GM19328 (cell line): ENCODE results near the gene ATG4C.
A peak's percentile ranks its signal among the peaks of the same experiment; 100 is the strongest.
"Not testable (repeated sequence)": the region's sequence is repeated elsewhere in the genome, so short reads cannot be mapped to it uniquely, and the experiment has no call there.

Experiments
- ATAC-seq: cut with Tn5 transposase; IDR thresholded peaks from one replicate; pipeline ENCODE4 v1.9.1; 2021; ENCODE audit warnings: mild to moderate bottlenecking, moderate library complexity; ENCODE audit not compliant: unreplicated experiment

ATG4C gene, protein sequence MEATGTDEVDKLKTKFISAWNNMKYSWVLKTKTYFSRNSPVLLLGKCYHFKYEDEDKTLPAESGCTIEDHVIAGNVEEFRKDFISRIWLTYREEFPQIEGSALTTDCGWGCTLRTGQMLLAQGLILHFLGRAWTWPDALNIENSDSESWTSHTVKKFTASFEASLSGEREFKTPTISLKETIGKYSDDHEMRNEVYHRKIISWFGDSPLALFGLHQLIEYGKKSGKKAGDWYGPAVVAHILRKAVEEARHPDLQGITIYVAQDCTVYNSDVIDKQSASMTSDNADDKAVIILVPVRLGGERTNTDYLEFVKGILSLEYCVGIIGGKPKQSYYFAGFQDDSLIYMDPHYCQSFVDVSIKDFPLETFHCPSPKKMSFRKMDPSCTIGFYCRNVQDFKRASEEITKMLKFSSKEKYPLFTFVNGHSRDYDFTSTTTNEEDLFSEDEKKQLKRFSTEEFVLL

DNA sequence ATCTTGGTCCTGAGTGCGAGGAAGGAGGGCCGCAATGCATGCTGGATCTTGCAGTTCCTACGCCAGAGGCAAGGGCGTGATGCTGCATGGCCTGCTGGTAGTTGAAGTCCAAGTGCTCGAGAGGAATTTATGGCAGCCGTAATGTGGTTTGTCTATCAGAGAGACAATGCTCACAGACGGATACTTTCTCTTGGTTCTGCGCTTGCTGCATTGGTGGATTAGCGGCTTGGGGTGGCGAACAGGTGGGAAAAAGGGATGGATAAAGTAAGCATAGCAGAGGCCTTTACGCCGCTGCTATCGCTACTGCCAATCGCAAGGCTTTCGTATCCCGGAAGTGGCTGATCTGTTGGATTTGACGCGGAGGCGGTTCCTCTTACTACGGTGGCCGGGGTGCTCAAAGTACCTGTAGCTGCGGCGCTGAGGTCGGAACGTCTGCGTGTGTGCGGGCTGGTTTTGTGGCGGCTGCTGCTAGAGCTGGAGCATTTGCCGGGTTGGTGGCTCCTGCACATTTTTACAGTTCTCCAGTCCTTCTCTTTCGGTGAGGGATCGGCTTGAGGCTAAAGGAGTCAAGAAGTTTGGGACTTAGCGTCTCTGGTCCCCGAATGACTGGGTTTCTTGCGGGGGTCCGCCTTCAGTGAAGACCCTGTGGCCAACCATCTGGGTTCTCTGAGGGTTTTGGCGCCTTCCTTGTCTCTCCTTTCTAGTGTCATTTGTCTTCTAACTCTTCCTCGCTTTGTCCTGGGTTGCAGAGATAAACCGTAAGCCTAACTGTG, at the start of gene ATG4C:
Gene ATG4C, plus strand, starts transcription at position 397 of the 773 bp plus-strand sequence. CDS start 19,655 bp downstream, outside the sequence.
- ATAC-seq = peak; percentile 84

DNA sequence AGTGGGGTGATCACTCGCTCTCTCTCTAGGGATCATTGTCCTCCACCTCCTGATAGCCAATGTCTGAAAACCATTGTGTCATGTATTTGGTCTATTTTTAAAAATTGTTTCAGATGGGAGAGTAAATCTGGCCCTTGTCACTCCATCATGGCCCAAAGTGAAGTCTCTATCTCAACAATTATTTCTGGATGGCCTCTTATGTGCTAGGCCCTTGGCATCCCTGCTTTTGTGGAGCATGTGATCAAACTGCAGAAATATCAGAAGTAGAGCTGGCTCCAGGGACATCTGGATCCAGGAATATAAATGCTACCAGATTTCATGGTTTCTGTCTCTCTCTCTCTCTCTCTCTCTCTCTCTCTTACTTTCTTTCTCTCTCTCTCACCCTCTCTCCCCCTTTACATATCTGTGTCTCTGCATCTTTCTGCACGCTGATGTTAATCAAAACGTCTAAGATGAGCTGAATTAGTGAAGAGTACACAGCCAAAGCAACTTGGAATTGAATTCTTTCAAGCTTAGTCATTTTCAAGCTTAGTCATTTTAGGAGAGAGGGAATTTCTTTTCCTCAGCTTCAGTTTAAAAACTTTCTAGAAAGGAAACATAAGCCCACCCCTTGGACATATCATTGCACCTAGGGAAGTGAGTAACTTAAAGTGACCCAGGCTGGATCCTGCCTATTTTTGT, 48.3 kb upstream of the ATG4C start:
- ATAC-seq = no peak

DNA sequence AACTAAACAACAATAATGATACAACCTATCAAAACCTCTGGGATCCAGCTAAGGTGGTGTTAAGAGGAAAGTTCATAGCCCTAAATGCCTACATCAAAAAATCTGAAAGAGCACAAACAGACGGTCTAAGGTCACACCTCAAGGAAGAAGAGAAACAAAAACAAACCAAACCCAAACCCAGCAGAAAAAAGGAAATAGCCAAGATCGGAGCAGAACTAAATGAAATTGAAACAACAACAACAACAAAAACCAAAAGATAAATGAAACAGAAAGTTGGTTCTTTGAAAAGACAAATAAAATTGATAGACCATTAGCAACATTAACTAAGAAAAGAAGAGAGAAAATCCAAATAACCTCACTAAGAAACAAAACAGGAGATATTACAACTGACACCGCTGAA, 43.2 kb upstream of the ATG4C start:
- not testable (repeated sequence) for ATAC-seq

DNA sequence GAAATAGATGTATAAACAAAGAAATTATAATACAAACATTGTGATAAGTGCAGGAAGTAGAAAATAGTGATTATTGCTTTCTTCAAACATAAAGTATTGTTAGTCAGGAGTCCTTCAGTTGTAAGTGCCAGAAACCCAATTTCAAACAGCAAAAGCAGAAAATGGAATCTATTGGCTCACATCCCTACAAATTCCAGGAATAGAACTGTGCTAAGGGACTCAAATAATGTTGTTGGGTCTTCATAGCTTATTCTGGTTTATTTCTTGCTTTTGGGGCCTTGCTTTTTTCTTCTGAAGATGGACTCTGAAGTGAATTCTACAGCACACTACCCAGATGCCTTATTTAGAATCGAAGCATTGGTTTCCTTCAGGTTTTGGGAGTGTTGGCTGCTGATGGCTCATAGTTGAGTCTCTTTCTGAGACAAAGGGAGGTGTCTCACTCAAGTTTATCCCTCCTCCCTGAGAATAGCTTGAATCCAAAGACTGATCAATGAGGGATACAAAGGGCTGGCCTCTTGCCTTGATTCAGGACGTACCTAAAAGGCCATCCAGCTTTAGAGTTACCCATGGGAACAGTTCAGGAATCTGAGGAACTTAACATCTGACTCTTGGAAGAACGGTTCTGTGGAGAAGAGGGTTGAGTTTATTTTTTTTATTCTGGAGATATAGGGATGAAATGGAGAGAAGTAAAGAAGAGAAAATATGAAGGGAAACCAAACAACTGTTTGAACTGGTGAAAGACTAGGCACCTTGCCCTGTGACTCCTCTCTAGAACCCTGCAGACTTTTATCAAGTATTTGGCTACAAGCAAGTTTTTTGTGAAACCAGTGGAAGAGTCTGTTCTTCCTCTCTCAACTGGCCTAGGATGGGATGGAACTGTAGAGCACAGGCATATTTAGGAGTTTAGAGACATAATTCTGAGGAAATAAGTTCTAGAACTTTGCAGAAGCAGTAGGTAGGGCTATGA, 39.0 kb upstream of the ATG4C start:
- ATAC-seq = no peak

DNA sequence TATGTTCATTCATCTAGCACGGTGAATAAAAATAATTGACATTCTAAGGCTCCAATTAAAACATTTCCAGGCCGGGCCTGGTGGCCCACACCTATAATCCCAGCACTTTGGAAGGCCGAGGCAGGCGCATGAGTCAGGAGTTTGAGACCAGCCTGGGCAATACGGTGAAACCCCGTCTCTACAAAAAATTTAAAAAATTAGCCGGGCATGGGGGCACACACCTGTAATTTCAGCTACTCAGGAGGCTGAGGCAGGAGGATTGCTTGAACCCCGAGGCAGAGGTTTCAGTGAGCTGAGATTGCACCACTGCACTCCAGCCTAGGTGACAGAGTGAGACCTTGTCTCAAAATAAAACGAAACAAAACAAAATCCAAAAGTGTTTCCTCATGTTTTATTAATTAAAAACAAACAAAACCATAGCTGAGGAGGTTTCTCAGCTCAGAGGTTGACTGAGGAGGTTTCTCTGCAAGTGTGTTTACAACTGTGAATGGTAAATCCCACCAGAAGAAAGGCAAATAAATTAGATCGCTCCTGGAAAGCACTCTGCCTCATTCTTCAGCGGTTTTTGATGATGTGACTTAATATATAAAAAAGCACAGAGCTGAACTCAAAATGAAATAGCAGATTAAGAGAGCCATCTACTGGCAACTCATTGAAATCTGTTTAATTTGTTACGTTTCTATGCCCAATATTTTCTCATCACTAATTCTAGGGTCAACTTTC, 37.7 kb upstream of the ATG4C start:
- no peak for ATAC-seq

DNA sequence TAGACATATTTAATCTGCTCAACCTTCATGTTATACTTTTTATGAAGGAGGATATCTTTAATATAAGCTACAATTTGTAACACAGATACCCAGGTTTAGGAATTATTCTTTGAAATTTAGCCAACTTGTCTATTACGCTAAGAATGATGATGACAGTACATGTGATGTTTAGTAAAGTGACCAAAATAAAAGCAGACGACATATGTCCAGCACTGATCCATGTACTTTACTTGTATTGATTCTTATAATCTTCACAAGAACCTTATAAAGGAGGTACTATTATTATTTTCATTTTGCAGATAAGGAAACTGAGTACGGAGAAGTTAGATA, 37.2 kb upstream of the ATG4C start:
- no peak for ATAC-seq

DNA sequence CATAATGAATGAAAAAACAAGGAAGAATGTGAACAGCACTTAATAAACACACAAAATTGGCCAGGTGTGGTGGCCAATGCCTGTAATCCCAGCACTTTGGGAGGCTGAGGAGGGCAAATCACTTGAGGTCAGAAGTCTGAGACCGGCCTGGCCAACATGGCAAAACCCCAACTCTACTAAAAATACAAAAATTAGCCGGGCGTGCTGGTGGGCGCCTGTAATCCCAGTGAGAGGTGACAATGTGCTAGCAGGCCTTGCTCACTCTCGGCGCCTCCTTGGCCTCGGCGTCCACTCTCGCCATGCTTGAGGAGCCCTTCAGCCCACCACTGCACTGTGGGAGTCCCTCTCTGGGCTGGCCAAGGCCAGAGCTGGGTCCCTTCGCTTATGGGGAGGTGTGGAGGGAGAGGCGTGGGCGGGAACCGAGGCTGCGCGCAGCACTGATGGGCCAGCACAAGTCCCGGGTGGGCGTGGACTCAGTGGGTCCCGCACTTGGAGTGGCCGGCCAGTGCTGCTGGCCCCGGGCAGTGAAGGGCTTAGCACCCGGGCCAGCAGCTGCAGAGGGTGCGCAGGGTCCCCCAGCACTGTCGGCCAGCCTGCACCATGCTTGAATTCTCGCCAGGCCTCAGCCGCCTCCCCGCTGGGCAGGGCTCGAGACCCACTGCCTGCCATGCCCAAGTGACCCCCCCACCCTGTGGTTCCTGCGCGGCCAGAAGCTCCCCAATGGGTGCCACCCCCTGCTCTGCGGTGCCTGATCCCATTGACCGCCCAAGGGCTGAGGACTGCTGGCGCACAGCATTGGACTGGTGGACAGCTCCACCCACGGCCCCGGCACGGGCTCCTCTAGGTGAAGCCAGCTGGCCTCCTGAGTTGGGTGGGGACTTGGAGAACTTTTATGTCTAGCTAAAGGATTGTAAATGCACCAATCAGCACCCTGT, 30.6 kb upstream of the ATG4C start:
- no peak for ATAC-seq

DNA sequence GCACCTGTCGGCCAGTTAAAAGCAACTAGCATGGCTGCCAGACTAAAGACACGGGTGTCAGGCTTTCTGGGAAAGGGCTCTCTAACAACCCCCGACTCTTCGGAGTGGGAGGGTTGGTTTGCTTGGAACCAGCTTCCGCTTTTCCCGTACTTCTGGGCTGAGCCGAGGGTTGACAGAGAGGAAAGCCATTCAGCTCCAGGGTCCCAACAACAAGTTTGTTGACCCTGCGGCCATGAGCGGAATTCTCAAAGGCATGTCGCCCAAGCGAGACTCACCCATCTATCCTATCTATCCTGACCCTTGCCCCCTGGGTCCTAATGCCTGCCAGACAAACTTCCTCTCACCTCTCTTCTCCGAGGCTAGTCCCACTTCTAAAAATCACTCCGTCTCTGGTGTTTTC, 29.0 kb upstream of the ATG4C start:
- ATAC-seq = not testable (repeated sequence)

DNA sequence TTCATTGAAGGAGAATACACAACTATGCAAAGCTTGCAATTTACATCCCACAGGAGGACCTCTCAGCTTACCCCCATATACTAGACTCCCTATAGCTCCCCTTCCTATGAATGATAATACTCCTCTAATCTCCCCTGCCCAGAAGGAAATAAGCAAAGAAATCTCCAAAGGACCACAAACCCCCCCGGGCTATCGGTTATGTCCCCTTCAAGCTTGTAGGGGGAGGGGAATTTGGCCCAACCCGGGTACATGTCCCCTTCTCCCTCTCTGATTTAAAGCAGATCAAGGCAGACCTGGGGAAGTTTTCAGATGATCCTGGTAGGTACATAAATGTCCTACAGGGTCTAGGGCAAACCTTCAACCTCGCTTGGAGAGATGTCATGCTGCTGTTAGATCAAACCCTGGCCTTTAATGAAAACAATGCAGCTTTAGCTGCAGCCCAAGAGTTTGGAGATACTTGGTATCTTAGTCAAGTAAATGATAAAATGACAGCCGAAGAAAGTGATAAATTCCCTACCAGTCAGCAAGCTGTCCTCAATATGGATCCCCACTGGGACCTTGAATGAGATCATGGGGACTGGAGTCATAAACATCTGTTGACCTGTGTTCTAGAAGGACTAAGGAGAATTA, 27.6 kb upstream of the ATG4C start:
- ATAC-seq = not testable (repeated sequence)

DNA sequence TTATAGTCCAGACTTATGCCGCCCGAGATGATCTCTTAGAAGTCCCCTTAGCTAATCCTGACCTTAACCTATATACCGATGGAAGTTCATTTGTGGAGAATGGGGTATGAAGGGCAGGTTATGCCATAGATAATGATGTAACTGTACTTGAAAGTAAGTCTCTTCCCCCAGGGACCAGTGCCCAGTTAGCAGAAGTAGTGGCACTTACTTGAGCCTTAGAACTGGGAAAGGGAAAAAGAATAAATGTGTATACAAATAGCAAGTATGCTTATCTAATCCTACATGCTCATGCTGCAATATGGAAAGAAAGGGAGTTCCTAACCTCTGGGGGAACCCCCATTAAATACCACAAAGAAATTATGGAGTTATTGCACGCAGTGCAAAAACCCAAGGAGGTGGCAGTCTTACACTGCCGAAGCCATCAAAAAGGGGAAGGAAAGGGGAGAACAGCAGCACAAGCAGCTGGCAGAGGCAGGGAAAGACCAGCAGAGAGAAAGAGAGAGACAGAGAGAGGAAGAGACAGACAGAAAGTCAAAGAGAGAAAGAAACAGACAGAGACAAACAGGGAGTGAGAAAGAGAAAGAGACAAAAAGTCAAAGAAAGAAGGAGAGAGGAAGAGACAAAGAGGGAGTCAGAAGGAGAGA, 24.6 kb upstream of the ATG4C start:
- not testable (repeated sequence) for ATAC-seq

DNA sequence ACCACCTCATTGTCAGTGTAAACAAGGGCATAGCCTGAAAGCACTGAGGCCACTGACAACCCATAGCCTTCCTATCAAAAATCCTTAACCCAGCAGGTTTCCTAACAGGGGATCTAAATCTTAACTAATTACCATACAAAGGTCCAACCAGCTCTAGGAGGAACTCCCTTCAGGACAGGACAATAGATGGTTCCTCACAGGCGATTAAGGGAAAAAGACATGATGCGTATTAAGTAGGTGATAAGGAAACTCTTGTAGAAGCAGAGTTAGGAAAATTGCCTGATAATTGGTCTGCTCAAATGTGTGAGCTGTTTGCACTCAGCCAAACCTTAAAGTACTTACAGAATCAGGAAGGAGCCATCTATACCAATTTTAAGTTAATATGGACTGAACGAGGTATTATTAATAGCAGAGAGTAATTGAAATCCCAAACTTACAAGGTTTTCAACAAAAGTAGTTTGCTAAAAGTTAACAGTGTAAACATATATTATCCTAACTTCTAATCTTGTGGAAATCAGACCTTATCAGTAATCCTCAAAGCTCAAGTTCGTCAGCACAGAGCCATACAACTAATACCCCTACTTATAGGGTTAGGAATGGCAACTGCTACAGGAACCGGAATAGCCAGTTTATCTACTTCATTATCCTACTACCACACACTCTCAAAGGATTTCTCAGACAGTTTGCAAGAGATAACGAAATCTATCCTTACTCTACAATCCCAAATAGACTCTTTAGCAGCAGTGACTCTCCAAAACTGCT, 23.7 kb upstream of the ATG4C start:
- ATAC-seq = not testable (repeated sequence)

DNA sequence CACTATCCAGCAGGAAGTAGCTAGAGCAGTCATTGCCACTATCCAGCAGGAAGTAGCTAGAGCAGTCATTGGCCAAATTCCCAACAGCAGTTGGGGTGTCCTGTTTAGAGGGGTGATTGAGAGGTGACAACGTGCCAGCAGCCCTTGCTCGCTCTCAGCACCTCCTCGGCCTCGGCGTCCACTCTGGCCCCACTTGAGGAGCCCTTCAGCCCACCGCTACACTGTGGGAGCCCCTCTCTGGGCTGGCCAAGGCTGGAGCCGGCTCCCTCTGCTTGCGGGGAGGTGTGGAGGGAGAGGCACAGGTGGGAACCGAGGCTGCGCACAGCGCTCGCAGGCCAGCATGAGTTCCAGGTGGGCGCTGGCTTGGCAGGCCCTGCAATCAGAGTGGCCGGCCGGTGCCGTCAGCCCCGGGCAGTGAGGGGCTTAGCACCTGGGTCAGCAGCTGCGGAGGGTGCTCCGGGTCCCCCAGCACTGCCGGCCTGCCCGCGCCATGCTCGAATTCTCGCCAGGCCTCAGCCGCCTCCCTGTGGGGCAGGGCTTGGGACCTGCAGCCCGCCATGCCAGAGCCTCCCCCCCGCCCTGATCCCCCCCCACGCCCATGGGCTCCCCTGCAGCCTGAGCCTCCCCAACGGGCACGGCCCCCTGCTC, 22.6 kb upstream of the ATG4C start:
- ATAC-seq = not testable (repeated sequence)

DNA sequence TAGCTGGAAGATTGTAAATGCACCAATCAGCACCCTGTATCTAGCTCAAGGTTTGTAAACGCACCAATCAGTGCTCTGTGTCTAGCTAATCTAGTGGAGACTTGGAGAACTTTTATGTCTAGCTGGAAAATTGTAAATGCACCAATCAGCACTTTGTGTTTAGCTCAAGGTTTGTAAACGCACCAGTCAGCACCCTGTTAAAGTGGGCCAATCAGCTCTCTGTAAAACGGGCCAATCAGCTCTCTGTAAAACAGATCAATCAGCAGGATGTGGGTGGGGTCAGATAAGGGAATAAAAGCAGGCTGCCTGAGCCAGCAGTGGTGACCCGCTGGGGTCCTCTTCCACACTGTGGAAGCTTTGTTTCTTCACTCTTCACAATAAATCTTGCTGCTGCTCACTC, 21.9 kb upstream of the ATG4C start:
- ATAC-seq = not testable (repeated sequence)

DNA sequence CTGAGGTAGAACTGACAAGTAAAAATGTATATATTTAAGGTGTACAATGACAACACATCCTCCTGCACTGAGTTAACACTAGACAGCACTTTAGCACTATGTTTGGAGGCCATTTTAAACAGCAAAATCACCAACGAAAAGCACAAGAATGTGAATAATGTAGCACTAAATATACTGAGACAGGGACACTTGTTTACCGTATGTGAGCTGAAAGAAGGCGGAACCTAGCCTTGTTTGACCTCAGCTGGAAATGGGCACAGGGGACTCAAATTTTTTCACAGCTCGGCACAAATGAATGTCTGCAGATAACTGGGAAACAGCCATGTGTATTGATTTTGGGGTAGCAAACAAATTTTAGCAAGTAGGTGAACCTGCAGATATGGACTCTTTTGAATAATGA, 18.0 kb upstream of the ATG4C start:
- ATAC-seq = no peak

DNA sequence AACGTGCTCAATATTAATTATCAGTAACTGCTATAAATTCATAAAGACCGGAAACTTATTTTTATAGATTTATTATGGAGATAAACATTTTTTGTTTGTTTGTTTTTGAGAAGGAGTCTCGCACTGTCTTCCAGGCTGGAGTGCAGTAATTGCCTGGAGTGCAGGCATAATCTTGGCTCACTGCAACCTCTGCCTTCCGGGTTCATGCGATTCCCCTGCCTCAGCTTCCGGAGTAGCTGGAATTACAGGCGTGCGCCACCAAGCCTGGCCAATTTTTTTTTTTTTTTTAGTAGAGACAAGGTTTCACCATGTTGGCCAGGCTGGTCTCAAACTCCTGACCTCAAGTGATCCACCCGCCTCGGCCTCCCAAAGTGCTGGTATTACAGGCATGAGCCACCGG, 15.4 kb upstream of the ATG4C start:
- not testable (repeated sequence) for ATAC-seq

DNA sequence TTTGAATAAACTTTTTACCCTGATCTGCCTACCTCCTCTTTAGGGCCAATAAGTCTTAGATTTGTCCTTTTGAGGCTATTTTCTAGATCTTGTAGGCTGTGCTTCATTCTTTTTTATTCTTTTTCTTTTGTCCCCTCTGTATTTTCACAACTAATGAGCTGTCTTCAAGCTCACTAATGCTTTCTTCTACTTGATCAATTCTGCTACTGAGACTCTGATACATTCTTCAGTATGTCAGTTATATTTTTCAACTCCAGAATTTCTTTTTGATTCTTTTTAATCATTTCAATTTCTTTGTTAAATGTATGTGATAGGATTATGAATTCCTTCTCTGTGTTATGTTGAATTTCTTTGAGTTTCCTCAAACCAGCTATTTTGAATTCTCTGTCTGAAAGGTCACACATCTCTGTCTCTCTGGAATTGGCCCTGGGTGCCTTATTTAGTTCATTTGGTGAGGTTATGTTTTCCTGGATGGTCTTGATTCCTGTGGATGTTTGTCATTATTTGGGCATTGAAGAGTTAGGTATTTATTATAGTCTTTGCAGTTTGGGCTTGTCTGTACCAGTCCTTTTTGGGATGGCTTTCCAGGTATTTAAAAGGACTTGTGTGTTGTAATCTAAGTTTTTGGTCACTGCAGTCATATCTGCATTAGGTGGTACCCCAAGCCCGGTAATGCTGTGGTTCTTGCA, 11.2 kb upstream of the ATG4C start:
- no peak for ATAC-seq
